ENCODE results near the gene FBXO28.

The FBXO28 gene

GRCh38 chr1:224157316-224157715 lies 43.4 kb downstream of the FBXO28 start:
- DNase-seq (ENCODE audit: low read depth): no peak

GRCh38 chr1:224159541-224159940 lies 45.6 kb downstream of the FBXO28 start:
- no peak for DNase-seq (ENCODE audit: low read depth)

- DNase-seq (ENCODE audit: low read depth): no peak
Measured at GRCh38 chr1:224160171-224160682, 46.3 kb downstream of the FBXO28 start.

DNA sequence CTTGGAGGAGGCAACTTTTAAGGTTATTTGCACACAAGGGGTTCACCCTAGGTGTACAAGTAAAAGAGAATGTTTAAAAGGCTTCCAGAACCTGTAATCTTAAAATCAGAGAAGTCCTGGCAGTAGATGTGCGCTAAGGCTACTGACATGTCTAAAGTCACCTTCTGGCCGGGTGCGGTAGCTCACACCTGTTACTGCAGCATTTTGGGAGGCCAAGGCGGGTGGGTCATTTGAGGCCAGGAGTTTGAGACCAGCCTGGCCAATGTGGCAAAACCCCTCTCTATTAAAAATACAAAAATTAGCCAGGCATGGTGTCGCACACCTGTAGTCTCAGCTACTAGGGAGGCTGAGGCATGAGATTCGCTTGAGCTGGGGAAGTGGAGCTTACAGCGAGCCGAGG lies 48.9 kb downstream of the FBXO28 start:
- DNase-seq (ENCODE audit: low read depth): no peak

GRCh38 chr1:224163311-224163710 lies 49.4 kb downstream of the FBXO28 start:
- no peak for DNase-seq (ENCODE audit: low read depth)

GRCh38 chr1:224168859-224169380 lies 55.0 kb downstream of the FBXO28 start:
- peak; percentile 75 for DNase-seq (ENCODE audit: low read depth)

- no peak for DNase-seq (ENCODE audit: low read depth)
Measured at GRCh38 chr1:224169718-224170270, 55.9 kb downstream of the FBXO28 start.

- DNase-seq (ENCODE audit: low read depth): no peak
Measured at GRCh38 chr1:224170343-224170742, 56.4 kb downstream of the FBXO28 start.

DNA sequence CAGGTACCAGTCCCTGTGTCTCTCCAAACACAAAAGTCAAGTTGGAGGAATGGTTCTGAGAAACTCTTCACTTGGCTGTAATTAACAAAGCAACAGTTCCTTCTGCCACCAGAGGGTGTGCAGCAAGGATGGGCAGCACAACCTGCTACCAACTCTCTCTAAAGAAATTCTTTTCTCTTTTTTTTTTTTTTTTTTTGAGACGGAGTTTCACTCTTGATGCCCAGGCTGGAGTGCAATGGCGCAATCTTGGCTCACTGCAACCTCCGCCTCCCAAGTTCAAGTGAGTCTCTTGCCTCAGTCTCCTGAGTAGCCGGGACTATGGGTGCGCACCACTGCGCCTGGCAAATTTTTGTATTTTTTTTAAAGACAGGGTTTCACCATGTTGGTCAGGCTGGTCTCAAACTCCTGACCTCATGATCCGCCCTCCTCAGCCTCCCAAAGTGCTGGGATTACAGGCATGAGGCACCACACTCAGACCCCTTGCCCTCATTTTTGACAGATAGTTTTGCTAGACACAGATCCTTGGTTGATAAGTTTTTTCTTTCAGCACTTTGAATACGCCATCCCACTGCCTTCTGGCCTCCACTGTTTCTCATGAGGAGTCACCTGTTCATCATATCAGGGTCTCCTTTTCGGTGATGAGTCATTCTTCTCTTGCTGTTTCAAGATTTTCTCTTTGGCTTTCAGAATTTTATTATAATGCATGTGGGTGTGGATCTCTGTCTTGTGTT lies 57.0 kb downstream of the FBXO28 start:
- DNase-seq (ENCODE audit: low read depth): peak; percentile 29

DNA sequence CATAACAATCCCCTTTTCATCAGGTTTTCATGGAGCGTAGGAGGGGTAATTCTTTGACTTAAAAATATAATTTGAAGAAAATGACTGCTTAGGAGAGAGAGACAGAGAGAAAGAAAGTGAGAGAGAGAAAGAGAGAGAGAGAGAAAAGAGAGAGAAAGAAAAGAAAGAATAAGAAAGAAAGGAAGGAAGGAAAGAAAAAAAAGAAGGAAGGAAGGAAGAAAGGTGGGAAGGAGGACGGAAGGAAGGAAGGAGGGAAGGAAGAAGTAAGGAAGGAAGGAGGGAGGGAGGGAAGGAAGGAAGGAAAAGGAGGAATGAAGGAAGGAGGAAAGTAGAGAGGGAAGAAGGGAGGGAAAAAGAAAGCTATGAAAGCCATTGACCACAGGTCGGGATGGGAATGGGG lies 58.3 kb downstream of the FBXO28 start:
- DNase-seq (ENCODE audit: low read depth): no peak

GRCh38 chr1:224173523-224173922 lies 59.6 kb downstream of the FBXO28 start:
- no peak for DNase-seq (ENCODE audit: low read depth)

- peak; percentile 10 for DNase-seq (ENCODE audit: low read depth)
Measured at GRCh38 chr1:224175617-224176016, 61.7 kb downstream of the FBXO28 start.

GRCh38 chr1:224177356-224177999 lies 63.6 kb downstream of the FBXO28 start:
- no peak for DNase-seq (ENCODE audit: low read depth)

DNA sequence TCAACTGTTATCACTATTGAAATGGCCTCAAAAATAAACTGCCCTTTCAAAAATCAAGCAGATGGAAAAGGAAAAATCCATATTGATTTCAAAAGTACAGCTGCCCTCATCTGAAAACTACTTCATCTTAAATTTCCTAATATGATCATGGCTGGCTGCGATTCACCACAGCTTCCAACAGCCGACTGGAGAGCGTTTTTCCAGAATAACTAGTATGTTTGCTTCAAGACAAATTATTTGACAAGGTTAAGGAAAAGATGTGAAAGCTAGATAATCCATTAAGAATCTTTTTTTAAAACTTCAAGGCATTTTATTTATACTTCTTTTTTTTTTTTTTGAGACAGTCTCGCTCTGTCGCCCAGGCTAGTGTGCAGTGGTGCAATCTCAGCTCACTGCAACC lies 65.0 kb downstream of the FBXO28 start:
- DNase-seq (ENCODE audit: low read depth): no peak

DNA sequence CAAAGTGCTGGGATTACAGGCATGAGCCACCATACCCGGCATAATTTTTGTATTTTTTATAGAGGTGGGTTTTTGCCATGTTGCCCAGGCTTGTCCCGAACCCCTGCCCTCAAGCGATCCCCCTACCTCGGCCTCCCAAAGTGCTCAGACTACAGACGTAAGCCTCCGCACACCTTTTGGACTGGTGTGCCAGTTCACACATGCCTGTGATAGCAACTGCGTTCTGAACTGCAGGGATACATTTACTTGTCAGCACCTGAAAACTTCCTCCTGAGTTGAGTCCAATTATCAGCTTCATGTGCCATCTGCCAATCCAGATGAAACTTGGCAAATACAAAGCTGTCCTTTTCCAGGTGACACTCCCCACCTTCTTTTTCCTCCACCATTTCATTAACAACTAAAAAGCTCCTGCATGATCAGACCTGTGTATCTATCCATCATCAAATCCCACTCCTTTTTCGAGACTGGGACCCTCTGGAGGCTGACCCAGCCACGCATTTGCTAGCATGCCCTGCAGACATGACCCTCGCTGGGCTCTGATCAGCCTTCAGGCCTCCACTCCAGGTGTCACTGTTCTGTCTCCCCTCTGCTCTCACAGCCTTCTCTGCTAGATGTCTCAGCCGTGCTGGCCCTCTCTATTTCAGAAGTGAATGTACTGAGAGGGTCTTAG lies 67.0 kb downstream of the FBXO28 start:
- DNase-seq (ENCODE audit: low read depth): no peak

GRCh38 chr1:224181453-224181810 lies 67.5 kb downstream of the FBXO28 start:
- DNase-seq (ENCODE audit: low read depth): no peak

- no peak for DNase-seq (ENCODE audit: low read depth)
Measured at GRCh38 chr1:224182057-224182865, 68.3 kb downstream of the FBXO28 start.

GRCh38 chr1:224182866-224183590 lies 69.1 kb downstream of the FBXO28 start, which contains the start of gene DEGS1:
Gene DEGS1 (plus strand): TSS chr1:224183240. CDS start chr1:224183337, 97 bp downstream.
- DNase-seq (ENCODE audit: low read depth): peak; percentile 76

DNA sequence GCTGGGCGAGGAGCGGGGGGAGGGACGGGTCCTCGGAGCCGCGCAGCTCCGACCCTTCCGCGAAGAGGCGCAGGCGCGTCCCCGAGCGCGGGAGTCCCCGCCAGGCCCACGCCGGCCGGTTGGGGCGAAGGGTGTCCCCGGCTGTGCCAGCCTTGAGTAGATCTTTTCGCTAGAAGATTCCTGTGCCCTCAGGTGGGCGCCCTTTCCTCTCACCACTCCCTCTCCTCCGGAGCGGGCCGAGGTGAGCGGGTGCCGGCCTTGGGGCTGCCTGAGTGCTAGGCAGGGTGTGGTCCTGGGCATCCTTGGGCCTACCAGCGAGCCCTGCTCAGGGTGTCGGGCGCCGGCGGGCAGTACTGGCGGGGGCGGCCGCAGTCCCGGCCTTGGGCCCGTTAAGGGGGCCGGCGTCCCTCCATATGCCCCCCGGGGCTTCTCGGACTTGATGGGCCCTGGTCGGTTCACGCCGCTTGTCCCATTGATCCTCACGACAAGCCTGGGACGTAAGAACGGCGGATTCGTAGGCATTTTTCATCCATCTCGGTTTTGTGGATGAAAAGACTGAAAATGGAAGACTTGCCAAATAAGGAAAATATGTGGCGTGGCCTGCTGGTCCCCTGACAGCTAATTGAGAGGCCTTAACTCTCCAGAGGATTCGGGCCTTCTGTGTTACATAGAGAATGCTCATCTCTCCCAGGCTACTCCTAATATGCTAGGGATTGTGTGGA lies 69.8 kb downstream of the FBXO28 start:
- peak; percentile 91 for DNase-seq (ENCODE audit: low read depth)

GRCh38 chr1:224185208-224185607 lies 71.3 kb downstream of the FBXO28 start:
- no peak for DNase-seq (ENCODE audit: low read depth)
